ENCODE data around the gene VASN. TPM values are rescaled to one million over a fixed set of nuclear protein-coding genes. Genes with fewer than 3 reads are reported as not detected.
A peak's percentile ranks its signal among the peaks of the same experiment; 100 is the strongest.

The VASN gene
- total RNA-seq, 2 donors from 2014 or later, result 14.3 to 22.1 TPM

DNA sequence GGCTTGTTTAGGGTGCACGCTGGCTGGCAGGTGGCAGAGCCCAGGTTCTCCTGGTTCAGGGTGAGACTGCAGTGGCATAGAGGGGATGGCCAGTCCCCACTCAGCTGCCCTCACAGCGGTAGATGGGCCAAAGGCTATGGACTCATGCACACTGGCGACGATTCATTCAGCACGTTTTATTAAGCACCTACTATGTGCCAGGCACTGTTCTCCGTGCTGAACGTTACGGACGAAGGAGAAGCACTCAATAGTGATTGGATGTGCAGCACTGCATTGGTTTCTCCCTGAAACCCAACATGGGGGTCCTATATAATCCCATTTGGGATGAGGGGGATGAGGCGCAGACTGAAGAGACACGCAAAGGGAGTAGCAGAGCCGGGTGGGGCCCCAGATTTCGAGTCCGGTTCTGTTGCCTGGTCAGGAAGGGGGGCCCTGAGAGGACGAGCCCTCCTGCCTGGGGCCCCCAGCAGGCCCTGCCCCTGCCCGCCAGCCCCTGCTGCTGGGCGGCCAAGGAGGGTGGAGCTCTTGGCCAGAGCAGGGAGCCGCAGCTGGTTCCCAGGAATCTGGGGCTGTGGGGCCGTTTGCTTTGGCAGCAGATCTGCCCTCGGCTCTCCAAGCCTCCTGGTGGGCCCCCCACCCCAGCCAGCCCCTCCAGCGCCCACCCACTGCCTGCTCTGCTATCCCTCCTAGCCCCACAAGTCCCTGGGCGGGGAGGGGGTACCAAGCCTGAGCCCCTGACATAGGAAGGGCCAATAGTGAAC, 47.0 kb upstream of the VASN start:
- Histone ChIP-seq H3K9me3 (no peaks in the 10 kb centered on the region), H3K27me3 (no peaks in the 10 kb centered on the region), H3K27ac (peak overlapping the region; percentile 74 to 91 (median 87)), H3K4me3 (no peak overlapping the region), H3K4me1 (peaks cover 79% of the 10 kb centered on the region), H3K36me3 (replicated peaks in 1 of 2; ENCODE audit: insufficient read depth in 1 of 2, low read depth in 2 of 2) (no peaks in the 10 kb centered on the region)
- WGBS, 2 donors, result 69 to 74% methylated on average over 16 to 22 of the region's 22 CpGs
- intact Hi-C loops (cut with DNase I), result no loop called here
- no peak for DNase-seq
- no peak for ATAC-seq
- no peak for TF ChIP-seq CTCF (IDR thresholded peaks at IDR 0.05)

- TF ChIP-seq CTCF (IDR thresholded peaks at IDR 0.05) (no peak), POLR2A (IDR thresholded peaks at IDR 0.05) (no peak)
- Histone ChIP-seq H3K4me1 (peaks cover 73% of the 10 kb centered on the region), H3K27me3 (no peaks in the 10 kb centered on the region), H3K4me3 (no peak overlapping the region), H3K36me3 (replicated peaks in 1 of 2; ENCODE audit: insufficient read depth in 1 of 2, low read depth in 2 of 2) (no peaks in the 10 kb centered on the region), H3K9me3 (no peaks in the 10 kb centered on the region), H3K27ac (peak overlapping the region; percentile 74 to 91 (median 87))
- no peak for DNase-seq
- intact Hi-C loops (cut with DNase I), result no loop called here
- ATAC-seq, result no peak
- 77 to 94% methylated on average over 4 to 6 of the region's 6 CpGs for WGBS, 2 donors
Measured at GRCh38 chr16:4325253-4325758, 46.3 kb upstream of the VASN start.

DNA sequence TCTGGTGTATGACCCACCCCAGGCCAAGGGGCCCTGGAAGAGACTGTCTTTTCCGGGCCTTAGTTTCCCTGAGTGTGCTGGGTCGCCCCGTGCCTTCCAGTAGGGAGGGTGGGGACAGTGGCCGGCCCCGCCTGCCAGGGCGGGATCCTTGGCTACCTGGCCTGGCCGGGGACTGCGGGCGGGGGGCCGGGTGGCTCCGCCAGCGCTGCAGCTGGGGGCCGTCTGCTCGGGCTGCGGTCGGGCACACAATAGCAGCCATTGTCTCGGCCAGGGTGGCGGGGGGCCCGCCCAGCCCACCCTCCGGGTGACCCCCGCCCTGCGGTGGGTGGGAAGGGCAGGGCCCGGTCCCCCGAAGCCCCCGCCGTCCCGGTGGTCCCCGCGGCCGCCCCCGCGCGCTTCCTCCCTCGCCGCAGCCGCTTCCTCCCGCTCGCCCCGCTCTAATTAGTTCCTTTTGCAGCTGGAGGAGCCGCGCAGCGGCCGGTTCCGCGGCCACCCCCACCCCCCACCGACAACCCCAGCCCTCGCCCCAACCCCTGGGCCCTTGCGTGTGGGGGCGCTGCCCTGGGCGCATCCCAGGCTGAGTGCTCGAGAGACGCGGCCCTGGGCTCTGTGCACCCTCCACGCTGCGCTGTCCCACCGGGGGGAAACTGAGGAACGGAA, 44.1 kb upstream of the VASN start:
- H3K27ac ChIP-seq, result peak overlapping the region; percentile 70 to 88 (median 76)
- DNase-seq, result peak in 1 of 4 donors; percentile 35
- TF ChIP-seq CTCF (IDR thresholded peaks at IDR 0.05) (no peak), POLR2A (IDR thresholded peaks at IDR 0.05) (no peak)
- H3K36me3 ChIP-seq (replicated peaks in 1 of 2; ENCODE audit: insufficient read depth in 1 of 2, low read depth in 2 of 2), result no peaks in the 10 kb centered on the region
- peak overlapping the region in 1 of 2 donors; percentile 13 for H3K4me3 ChIP-seq
- WGBS, 2 donors, result 2 to 4% methylated on average over 17 to 34 of the region's 57 CpGs
- peaks cover 53% of the 10 kb centered on the region for H3K4me1 ChIP-seq
- H3K27me3 ChIP-seq, result no peaks in the 10 kb centered on the region
- no peaks in the 10 kb centered on the region for H3K9me3 ChIP-seq
- no peak for ATAC-seq
- intact Hi-C loops (cut with DNase I), result no loop called here

DNA sequence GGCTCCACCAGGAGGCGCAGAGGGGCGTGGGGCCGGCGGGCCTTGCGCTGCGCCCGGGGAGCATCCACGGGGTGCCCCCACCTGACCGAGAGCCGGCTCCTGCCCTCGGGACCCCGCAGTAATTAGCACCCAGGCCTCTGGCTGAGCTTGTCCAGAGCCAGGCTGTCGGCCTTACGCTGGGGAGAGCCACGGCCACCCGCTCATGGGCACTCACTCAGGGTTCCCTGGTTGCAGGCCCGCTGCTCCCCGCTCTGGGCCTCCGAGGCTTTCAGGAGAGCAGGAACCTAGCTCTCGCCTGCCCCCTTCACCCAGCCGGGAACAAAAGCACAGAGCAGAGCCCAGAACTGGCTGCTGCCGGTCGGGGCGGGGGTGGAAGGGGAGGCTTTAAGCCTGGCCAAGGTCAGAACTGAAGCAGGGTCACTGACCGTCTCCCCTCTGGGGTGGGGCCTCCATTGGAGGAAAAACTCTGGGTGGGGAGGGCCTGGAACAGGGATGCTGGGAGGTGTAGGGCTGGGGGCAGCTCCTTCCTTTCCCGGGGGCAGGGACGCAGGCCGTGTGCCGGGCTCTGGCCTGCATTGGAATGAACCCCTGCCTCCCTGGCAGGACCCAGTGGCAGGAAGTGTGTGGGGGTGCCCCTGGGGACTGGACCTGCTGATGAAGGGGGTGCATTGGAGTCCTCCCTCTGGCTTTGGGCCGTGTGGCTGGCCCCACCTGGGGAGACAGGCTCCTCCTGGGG, 43.4 kb upstream of the VASN start:
- no peaks in the 10 kb centered on the region for H3K9me3 ChIP-seq
- no peaks in the 10 kb centered on the region for H3K27me3 ChIP-seq
- DNase-seq (peak; percentile 81 to 89 (median 88)), ATAC-seq (peak; percentile 76)
- TF ChIP-seq CTCF (IDR thresholded peaks at IDR 0.05), result peak; percentile 44 to 78 (median 77)
- peak in 2 of 3 donors; percentile 40 to 53 for TF ChIP-seq POLR2A (IDR thresholded peaks at IDR 0.05)
- peak overlapping the region in 1 of 2 donors; percentile 13 for H3K4me3 ChIP-seq
- intact Hi-C loops (cut with DNase I), result no loop called here
- peak overlapping the region; percentile 70 to 88 (median 76) for H3K27ac ChIP-seq
- H3K36me3 ChIP-seq (replicated peaks in 1 of 2; ENCODE audit: insufficient read depth in 1 of 2, low read depth in 2 of 2), result no peaks in the 10 kb centered on the region
- WGBS, 2 donors, result 0 to 5% methylated on average over 6 to 29 of the region's 30 CpGs
- peaks cover 46% of the 10 kb centered on the region for H3K4me1 ChIP-seq

Data from body of pancreas (tissue), 4 donors.